ENCODE results near the gene VTI1A. TPM values are rescaled to one million over a fixed set of nuclear protein-coding genes. Genes with fewer than 3 reads are reported as not detected.

Gene VTI1A
- total and polyA plus RNA-seq, 2 of the 8 experiments (the other 6 are each of a cell fraction or from before 2014, with no cell fraction given): 6.0 to 20.0 TPM

- TF ChIP-seq CHD7 (IDR thresholded peaks at IDR 0.05; ENCODE audit: insufficient replicate concordance, low read length): no peak
- no peak for TF ChIP-seq TAF7 (optimal IDR thresholded peaks at IDR 0.05; ENCODE audit: borderline replicate concordance, low read depth, low read length)
- no peak for TF ChIP-seq FOSL1 (IDR thresholded peaks at IDR 0.05; ENCODE audit: insufficient read depth, low read depth, low read length)
- no peak for TF ChIP-seq CHD2 (IDR thresholded peaks at IDR 0.05; ENCODE audit: low read length)
- TF ChIP-seq HDAC2 (IDR thresholded peaks at IDR 0.05; ENCODE audit: borderline replicate concordance in 1 of 2, low read depth in 2 of 2, low read length in 2 of 2): no peak
- no peak for TF ChIP-seq CHD1 (IDR thresholded peaks at IDR 0.05; ENCODE audit: low read depth, low read length)
Measured at GRCh38 chr10:112774798-112775197, 327.8 kb downstream of the VTI1A start (continued).
